Gastroesophageal sphincter (tissue), 3 donors: ENCODE measurements around the gene HLCS.

ENCODE experiments used
- EP300 ChIP-seq: sonication (generic); formaldehyde crosslinking; IDR thresholded peaks from one replicate; pipeline ENCODE4 v1.6.1; 2017; ENCODE audit warnings: antibody characterized with exemption, mild to moderate bottlenecking
- POLR2A ChIP-seq, 2 donors: fragments of 450-650 bp; IDR thresholded peaks; one replicate each; pipeline ENCODE4 v1.6.1; 2017; ENCODE audit warnings: antibody characterized with exemption in 2 of 2, mild to moderate bottlenecking in 2 of 2, moderate library complexity in 1 of 2
- POLR2AphosphoS5 ChIP-seq: sonication (generic); formaldehyde crosslinking; IDR thresholded peaks from one replicate; pipeline ENCODE4 v1.6.1; 2017; ENCODE audit warnings: antibody characterized with exemption
- TF ChIP-seq, protein P1 (sequence below), 4 experiments: fragments of 200-600 bp in 2 of 4; fragments of 450-650 bp in 2 of 4; sonication (generic) in 1 of 4; IDR thresholded peaks; one replicate each; pipeline ENCODE4 v1.5.1; 2017 to 2019; ENCODE audit warnings: antibody characterized with exemption in 4 of 4, mild to moderate bottlenecking in 2 of 4, moderate library complexity in 2 of 4

DNA sequence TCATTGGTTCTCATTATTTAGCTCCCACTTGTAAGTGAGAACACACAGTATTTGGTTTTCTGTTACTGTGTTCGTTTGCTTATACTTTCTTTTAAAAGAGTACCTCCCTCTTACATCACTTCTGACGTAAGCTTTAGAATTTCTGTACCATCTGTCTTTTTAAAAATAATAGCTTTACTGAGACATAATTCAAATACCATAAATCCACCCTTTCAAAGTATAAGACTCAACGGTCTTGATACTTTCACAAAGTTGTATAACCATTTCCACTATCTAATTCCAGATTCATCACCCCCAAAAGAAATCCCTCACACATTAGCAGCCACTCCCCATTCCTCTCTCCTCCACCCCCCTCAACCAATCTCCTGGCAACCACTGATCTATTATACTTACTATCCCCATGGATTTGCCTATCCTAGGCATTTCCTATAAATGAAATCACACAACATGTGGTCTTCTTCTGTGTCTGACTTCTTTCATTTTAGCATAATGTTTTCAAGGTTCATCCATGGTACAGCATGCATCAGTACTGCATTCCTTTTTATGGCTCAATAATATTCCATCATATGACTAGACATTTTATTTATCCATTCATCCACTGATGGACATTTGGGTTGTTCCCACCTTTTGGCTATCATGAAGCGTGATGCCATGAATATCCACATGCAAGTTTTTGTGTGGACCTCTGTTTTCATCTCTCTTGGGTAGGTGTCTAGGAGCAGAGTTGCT, 104.7 kb downstream of the HLCS start:
- TF ChIP-seq, protein P1, sequence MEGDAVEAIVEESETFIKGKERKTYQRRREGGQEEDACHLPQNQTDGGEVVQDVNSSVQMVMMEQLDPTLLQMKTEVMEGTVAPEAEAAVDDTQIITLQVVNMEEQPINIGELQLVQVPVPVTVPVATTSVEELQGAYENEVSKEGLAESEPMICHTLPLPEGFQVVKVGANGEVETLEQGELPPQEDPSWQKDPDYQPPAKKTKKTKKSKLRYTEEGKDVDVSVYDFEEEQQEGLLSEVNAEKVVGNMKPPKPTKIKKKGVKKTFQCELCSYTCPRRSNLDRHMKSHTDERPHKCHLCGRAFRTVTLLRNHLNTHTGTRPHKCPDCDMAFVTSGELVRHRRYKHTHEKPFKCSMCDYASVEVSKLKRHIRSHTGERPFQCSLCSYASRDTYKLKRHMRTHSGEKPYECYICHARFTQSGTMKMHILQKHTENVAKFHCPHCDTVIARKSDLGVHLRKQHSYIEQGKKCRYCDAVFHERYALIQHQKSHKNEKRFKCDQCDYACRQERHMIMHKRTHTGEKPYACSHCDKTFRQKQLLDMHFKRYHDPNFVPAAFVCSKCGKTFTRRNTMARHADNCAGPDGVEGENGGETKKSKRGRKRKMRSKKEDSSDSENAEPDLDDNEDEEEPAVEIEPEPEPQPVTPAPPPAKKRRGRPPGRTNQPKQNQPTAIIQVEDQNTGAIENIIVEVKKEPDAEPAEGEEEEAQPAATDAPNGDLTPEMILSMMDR (IDR thresholded peaks at IDR 0.05): no peak
- TF ChIP-seq EP300: no peak
- TF ChIP-seq POLR2A (IDR thresholded peaks at IDR 0.05): no peak
- TF ChIP-seq POLR2AphosphoS5: no peak
